Testis (tissue), 3 donors: ENCODE results near the gene WBP2. TPM values are rescaled to one million over a fixed set of nuclear protein-coding genes. Genes with fewer than 3 reads are reported as not detected.

ENCODE experiments used
- DNase-seq: peaks from one replicate; pipeline ENCODE4 v3.0.0-alpha.2; 2019
- H3K27ac ChIP-seq, 2 donors: fragments of 200-600 bp; sonication (generic); one replicate each; pipeline ENCODE4 v1.5.1; 2019
- H3K27me3 ChIP-seq: fragments of 200-600 bp; sonication (generic); one replicate; pipeline ENCODE4 v1.5.1; 2019
- H3K36me3 ChIP-seq: fragments of 200-600 bp; sonication (generic); one replicate; pipeline ENCODE4 v1.5.1; 2017; ENCODE audit warnings: low read depth; ENCODE audit errors: missing control alignments
- H3K4me1 ChIP-seq: fragments of 200-600 bp; sonication (generic); one replicate; pipeline ENCODE4 v1.5.1; 2019
- H3K4me3 ChIP-seq, 2 donors: fragments of 200-600 bp; sonication (generic); one replicate each; pipeline ENCODE4 v1.5.1; 2017 to 2019
- H3K9me3 ChIP-seq: fragments of 200-600 bp; sonication (generic); one replicate; pipeline ENCODE4 v1.5.1; 2017
- CTCF ChIP-seq, 3 experiments: fragments of 450-650 bp in 2 of 3; fragments of 200-600 bp in 1 of 3; sonication (generic) in 1 of 3; IDR thresholded peaks; one replicate each; pipeline ENCODE4 v1.5.1; 2016 to 2019; ENCODE audit warnings: antibody characterized with exemption in 3 of 3, mild to moderate bottlenecking in 2 of 3, moderate library complexity in 1 of 3
- POLR2A ChIP-seq: fragments of 450-650 bp; IDR thresholded peaks from one replicate; pipeline ENCODE4 v1.6.1; 2017; ENCODE audit warnings: antibody characterized with exemption, mild to moderate bottlenecking, moderate library complexity
- WGBS, 2 donors: methylation state at CpG; one replicate each; pipeline ENCODE4 v1.1.5; 2018; 5-methylcytosine and 5-hydroxymethylcytosine counted together
- intact Hi-C: fragments of 100-400 bp; cut with DNase I; formaldehyde crosslinking; loops from one replicate; pipeline ENCODE4 v1.15.1; 2023; ENCODE audit warnings: low total_unique reads
- polyA plus RNA-seq: library from polyadenylated mRNA; stranded (reverse); fragments of 350-450 nt; fragmentation: Illumina TruSeq; extraction: RNeasy Lipid Tissue Mini Kit (QIAGEN cat#74804); gene quantifications from one replicate; pipeline ENCODE4 v1.2.3, GENCODE V29; 2014; ENCODE audit warnings: low read depth, low replicate concordance; ENCODE audit not compliant: insufficient read depth
- total RNA-seq, 2 donors: library from RNA; depleted of rRNA; stranded (reverse); fragments of >200 nt; gene quantifications; one replicate each; pipeline ENCODE4 v1.2.3, GENCODE V29; 2016

The WBP2 gene
- total and polyA plus RNA-seq, 3 donors from 2014 or later, result 96.1 to 217 (median 127) TPM

GRCh38 chr17:75876190-75876937, 21.2 kb upstream of the WBP2 start:
- Histone ChIP-seq H3K4me1 (peaks cover 56% of the 10 kb centered on the region), H3K9me3 (no peaks in the 10 kb centered on the region), H3K36me3 (no peaks in the 10 kb centered on the region), H3K27ac (peak overlapping the region; percentile 90 to 91), H3K4me3 (peak overlapping the region in 1 of 2 donors; percentile 76), H3K27me3 (no peaks in the 10 kb centered on the region)
- no peak for TF ChIP-seq POLR2A
- no peak for TF ChIP-seq CTCF (IDR thresholded peaks at IDR 0.05)
- DNase-seq, result no peak
- 0 to 36% methylated on average over 1 to 25 of the region's 26 CpGs for WGBS, 2 donors
- intact Hi-C loops, result no loop called here

- H3K4me1 ChIP-seq, result peaks cover 58% of the 10 kb centered on the region
- no peaks in the 10 kb centered on the region for H3K36me3 ChIP-seq
- intact Hi-C loops, result no loop called here
- no peak overlapping the region for H3K4me3 ChIP-seq
- H3K27ac ChIP-seq, result peak overlapping the region; percentile 90 to 91
- no peaks in the 10 kb centered on the region for H3K9me3 ChIP-seq
- peak; percentile 63 for DNase-seq
- no peaks in the 10 kb centered on the region for H3K27me3 ChIP-seq
- no peak for TF ChIP-seq CTCF (IDR thresholded peaks at IDR 0.05)
- no peak for TF ChIP-seq POLR2A
- WGBS, 2 donors, result 66% methylated on average over 5 of the region's 5 CpGs; no CpG with 5 or more reads in 1 of the 2 donors
Measured at GRCh38 chr17:75875940-75876189, 20.7 kb upstream of the WBP2 start.

GRCh38 chr17:75875182-75875939, 20.2 kb upstream of the WBP2 start:
- no peak overlapping the region for H3K4me3 ChIP-seq
- H3K27ac ChIP-seq, result peak overlapping the region; percentile 90 to 91
- peaks cover 62% of the 10 kb centered on the region for H3K4me1 ChIP-seq
- H3K36me3 ChIP-seq, result no peaks in the 10 kb centered on the region
- peak; percentile 64 for DNase-seq
- no peaks in the 10 kb centered on the region for H3K27me3 ChIP-seq
- intact Hi-C loops, result no loop called here
- no peaks in the 10 kb centered on the region for H3K9me3 ChIP-seq
- TF ChIP-seq CTCF (IDR thresholded peaks at IDR 0.05) (no peak), POLR2A (no peak)
- 73% methylated on average over 9 to 18 of the region's 18 CpGs for WGBS, 2 donors

- peaks cover 70% of the 10 kb centered on the region for H3K4me1 ChIP-seq
- WGBS, 2 donors, result 70 to 80% methylated on average over 33 to 38 of the region's 38 CpGs
- no peaks in the 10 kb centered on the region for H3K9me3 ChIP-seq
- peak overlapping the region; percentile 90 to 93 for H3K27ac ChIP-seq
- no peaks in the 10 kb centered on the region for H3K27me3 ChIP-seq
- DNase-seq, result no peak
- TF ChIP-seq POLR2A (no peak), CTCF (IDR thresholded peaks at IDR 0.05) (no peak)
- intact Hi-C loops, result no loop called here
- no peak overlapping the region for H3K4me3 ChIP-seq
- H3K36me3 ChIP-seq, result no peaks in the 10 kb centered on the region
Measured at GRCh38 chr17:75874323-75875181, 19.4 kb upstream of the WBP2 start.
